DND-41 (cell line): Measurements from ENCODE around the gene RP2.

Experiments
- EZH2 ChIP-seq: IDR thresholded peaks from 3 replicates; pipeline ENCODE4 v1.6.1; 2012; ENCODE audit warnings: borderline replicate concordance, low read depth, mild to moderate bottlenecking, moderate library complexity, low read length, inconsistent platforms; ENCODE audit not compliant: severe bottlenecking
- TF ChIP-seq, protein P1 (sequence below): IDR thresholded peaks from 2 replicates; pipeline ENCODE4 v1.5.1; 2012; ENCODE audit warnings: borderline replicate concordance, low read length, moderate library complexity, mild to moderate bottlenecking; ENCODE audit not compliant: poor library complexity, severe bottlenecking; ENCODE audit errors: extremely low read depth

- TF ChIP-seq, protein P1, sequence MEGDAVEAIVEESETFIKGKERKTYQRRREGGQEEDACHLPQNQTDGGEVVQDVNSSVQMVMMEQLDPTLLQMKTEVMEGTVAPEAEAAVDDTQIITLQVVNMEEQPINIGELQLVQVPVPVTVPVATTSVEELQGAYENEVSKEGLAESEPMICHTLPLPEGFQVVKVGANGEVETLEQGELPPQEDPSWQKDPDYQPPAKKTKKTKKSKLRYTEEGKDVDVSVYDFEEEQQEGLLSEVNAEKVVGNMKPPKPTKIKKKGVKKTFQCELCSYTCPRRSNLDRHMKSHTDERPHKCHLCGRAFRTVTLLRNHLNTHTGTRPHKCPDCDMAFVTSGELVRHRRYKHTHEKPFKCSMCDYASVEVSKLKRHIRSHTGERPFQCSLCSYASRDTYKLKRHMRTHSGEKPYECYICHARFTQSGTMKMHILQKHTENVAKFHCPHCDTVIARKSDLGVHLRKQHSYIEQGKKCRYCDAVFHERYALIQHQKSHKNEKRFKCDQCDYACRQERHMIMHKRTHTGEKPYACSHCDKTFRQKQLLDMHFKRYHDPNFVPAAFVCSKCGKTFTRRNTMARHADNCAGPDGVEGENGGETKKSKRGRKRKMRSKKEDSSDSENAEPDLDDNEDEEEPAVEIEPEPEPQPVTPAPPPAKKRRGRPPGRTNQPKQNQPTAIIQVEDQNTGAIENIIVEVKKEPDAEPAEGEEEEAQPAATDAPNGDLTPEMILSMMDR: no peak
- TF ChIP-seq EZH2: no peak
Measured at GRCh38 chrX:46904626-46905025, 67.8 kb downstream of the RP2 start.
